Neural cell (in vitro differentiated cells): Measurements from ENCODE around the gene APOA1.

Source experiments
- CTCF ChIP-seq: fragments of 450-650 bp; IDR thresholded peaks from 2 replicates; pipeline ENCODE4 v1.5.1; 2014; ENCODE audit warnings: antibody characterized with exemption, mild to moderate bottlenecking, moderate library complexity; ENCODE audit not compliant: poor library complexity, severe bottlenecking
- EZH2 ChIP-seq: fragments of 200-600, 300-800 bp; shearing (Covaris generic), sonication (generic); IDR thresholded peaks from 2 replicates; pipeline ENCODE4 v1.6.1; 2014; ENCODE audit warnings: antibody characterized with exemption, low read length, borderline replicate concordance, mild to moderate bottlenecking; ENCODE audit not compliant: insufficient read depth, poor library complexity, severe bottlenecking
- POLR2AphosphoS5 ChIP-seq: IDR thresholded peaks from 2 replicates; pipeline ENCODE4 v1.6.1; 2012
- SMC3 ChIP-seq: fragments of 450-650 bp; conservative IDR thresholded peaks from 2 replicates; pipeline ENCODE4 v1.6.1; 2014; ENCODE audit warnings: antibody characterized with exemption, mild to moderate bottlenecking, moderate library complexity; ENCODE audit not compliant: poor library complexity

- no peak for TF ChIP-seq SMC3
- TF ChIP-seq CTCF = no peak
- no peak for TF ChIP-seq POLR2AphosphoS5
- no peak for TF ChIP-seq EZH2
Observed at GRCh38 chr11:116836632-116836991, 810 bp downstream of the APOA1 start.
